ENCODE results near the gene PSMB3. TPM values are rescaled to one million over a fixed set of nuclear protein-coding genes. Genes with fewer than 3 reads are reported as not detected.

PSMB3 gene
- total and polyA plus RNA-seq, 9 donors = 70.3 to 159 (median 77.1) TPM

GRCh38 chr17:38796451-38797157 is 44.1 kb downstream of the PSMB3 start:
- peaks cover 29% of the 10 kb centered on the region for H3K36me3 ChIP-seq (ENCODE audit: control insufficient read depth, insufficient read depth, low read length)
- H3K27ac ChIP-seq (ENCODE audit: low read length) = no peak overlapping the region
- no peaks in the 10 kb centered on the region for H3K9me3 ChIP-seq (replicated peaks; ENCODE audit: control insufficient read depth, low read depth, low read length)
- H3K27me3 ChIP-seq (ENCODE audit: control insufficient read depth, insufficient read depth, low read length) = no peaks in the 10 kb centered on the region
- peaks cover 21% of the 10 kb centered on the region for H3K4me1 ChIP-seq (ENCODE audit: control insufficient read depth, insufficient read depth, low read length)
- H3K4me3 ChIP-seq (ENCODE audit: low read length) = no peak overlapping the region
- WGBS (ENCODE audit: insufficient coverage) = 54% methylated on average over 4 of the region's 5 CpGs
- DNase-seq = no peak

DNA sequence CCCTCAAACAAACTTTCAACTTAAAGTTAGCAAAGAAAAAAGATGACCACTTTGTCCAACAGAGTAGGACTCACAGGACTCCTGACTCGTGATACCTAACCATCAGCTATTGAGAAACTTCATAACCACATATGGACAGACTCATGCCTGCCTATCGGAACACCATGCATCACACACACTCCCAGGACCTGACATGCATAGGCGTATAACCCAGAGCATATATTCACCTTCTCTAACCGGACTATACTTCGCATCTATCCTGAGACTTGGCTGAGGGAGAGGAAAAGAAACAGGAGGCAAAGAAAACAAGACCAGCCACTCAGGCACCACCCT is 44.6 kb downstream of the PSMB3 start:
- Histone ChIP-seq H3K27me3 (ENCODE audit: control insufficient read depth, insufficient read depth, low read length) (no peaks in the 10 kb centered on the region), H3K9me3 (replicated peaks; ENCODE audit: control insufficient read depth, low read depth, low read length) (no peaks in the 10 kb centered on the region), H3K27ac (ENCODE audit: low read length) (no peak overlapping the region), H3K4me3 (ENCODE audit: low read length) (no peak overlapping the region), H3K4me1 (ENCODE audit: control insufficient read depth, insufficient read depth, low read length) (peaks cover 21% of the 10 kb centered on the region), H3K36me3 (ENCODE audit: control insufficient read depth, insufficient read depth, low read length) (peaks cover 33% of the 10 kb centered on the region)
- WGBS (ENCODE audit: insufficient coverage) = no CpG with 5 or more reads among the region's 5 CpGs
- DNase-seq = no peak

DNA sequence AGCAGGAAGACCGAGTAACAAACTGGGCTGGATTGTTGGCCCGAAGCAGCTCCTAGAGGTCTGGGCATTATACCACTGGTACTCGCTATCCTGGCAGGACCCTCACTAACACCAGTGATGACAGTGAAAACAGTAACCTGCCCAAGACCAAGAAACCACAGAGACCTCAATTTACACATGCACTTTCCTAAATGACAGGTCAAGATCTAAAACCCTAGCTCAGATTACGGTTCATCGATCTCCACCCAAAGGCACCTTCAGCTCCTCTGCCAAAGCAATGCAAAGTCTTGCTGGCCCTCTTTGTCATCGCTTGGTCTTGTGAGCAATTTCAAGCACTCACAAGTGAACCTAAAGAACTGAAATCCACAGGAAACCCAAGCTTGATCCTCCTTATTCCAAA is 45.3 kb downstream of the PSMB3 start:
- peaks cover 34% of the 10 kb centered on the region for H3K36me3 ChIP-seq (ENCODE audit: control insufficient read depth, insufficient read depth, low read length)
- H3K4me1 ChIP-seq (ENCODE audit: control insufficient read depth, insufficient read depth, low read length) = peaks cover 21% of the 10 kb centered on the region
- 74% methylated on average over 3 of the region's 6 CpGs for WGBS (ENCODE audit: insufficient coverage)
- no peak overlapping the region for H3K27ac ChIP-seq (ENCODE audit: low read length)
- H3K27me3 ChIP-seq (ENCODE audit: control insufficient read depth, insufficient read depth, low read length) = no peaks in the 10 kb centered on the region
- H3K9me3 ChIP-seq (replicated peaks; ENCODE audit: control insufficient read depth, low read depth, low read length) = no peaks in the 10 kb centered on the region
- peak overlapping the region; percentile 76 for H3K4me3 ChIP-seq (ENCODE audit: low read length)
- no peak for DNase-seq

DNA sequence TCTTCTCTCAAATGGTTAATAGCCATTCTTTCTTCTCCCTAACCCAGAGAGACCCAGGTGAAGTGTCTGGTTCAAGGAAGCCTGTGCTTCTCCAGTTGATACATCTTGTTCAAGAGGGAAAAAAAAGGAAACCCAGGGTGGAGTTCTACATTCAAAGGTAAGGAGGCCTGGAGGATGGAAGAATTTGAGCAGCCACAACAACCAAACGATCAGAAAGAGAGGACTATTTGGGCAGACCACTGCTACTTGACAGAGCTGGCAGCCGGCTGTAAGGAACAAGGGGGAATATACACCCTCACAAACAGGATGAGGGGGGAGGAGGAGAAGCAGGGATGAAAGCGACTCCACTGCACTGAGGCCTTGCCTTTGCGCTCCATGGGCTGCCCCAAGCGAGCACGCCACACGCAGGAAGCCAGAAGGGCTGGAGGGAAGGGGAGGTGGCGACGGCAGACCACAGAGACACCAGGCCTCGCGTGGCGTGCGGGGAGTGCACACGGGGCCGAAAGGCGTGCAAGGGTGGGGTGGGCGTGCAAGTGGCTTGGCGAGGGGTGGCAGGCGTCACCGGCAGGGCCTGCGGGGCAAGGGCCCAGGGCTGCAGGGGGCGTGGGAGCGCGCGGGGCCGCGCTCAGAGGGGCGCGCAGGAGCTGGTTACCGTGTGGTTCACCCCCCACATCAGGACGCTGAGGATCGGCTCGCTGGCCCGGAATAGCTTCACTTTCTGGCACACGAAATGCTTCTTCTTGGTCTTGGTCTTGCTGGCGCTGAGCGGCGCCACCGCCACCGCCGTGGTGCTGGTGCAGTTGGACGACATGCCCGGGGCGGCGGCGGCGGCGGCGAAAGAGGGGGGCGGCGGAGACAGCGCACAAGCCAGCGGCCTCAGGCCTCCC is 46.3 kb downstream of the PSMB3 start:
- 0% methylated on average over 49 of the region's 53 CpGs for WGBS (ENCODE audit: insufficient coverage)
- Histone ChIP-seq H3K9me3 (replicated peaks; ENCODE audit: control insufficient read depth, low read depth, low read length) (no peaks in the 10 kb centered on the region), H3K27me3 (ENCODE audit: control insufficient read depth, insufficient read depth, low read length) (no peaks in the 10 kb centered on the region), H3K36me3 (ENCODE audit: control insufficient read depth, insufficient read depth, low read length) (peaks cover 39% of the 10 kb centered on the region), H3K27ac (ENCODE audit: low read length) (peak overlapping the region; percentile 83), H3K4me1 (ENCODE audit: control insufficient read depth, insufficient read depth, low read length) (peaks cover 21% of the 10 kb centered on the region), H3K4me3 (ENCODE audit: low read length) (peak overlapping the region; percentile 76)
- DNase-seq = peak; percentile 68

GRCh38 chr17:38799501-38800236 is 47.1 kb downstream of the PSMB3 start, which contains the start of gene PIP4K2B:
Gene PIP4K2B (minus strand): TSS chr17:38799556. CDS start chr17:38799424, 132 bp downstream.
- Histone ChIP-seq H3K4me3 (ENCODE audit: low read length) (peak within 1 kb of the TSS; percentile 76), H3K36me3 (ENCODE audit: control insufficient read depth, insufficient read depth, low read length) (peaks cover 43% of the 10 kb centered on the region), H3K4me1 (ENCODE audit: control insufficient read depth, insufficient read depth, low read length) (peaks cover 21% of the 10 kb centered on the region), H3K9me3 (replicated peaks; ENCODE audit: control insufficient read depth, low read depth, low read length) (no peaks in the 10 kb centered on the region), H3K27ac (ENCODE audit: low read length) (peak within 1 kb of the TSS; percentile 91), H3K27me3 (ENCODE audit: control insufficient read depth, insufficient read depth, low read length) (no peaks in the 10 kb centered on the region)
- DNase-seq = peak; percentile 98
- under 1% methylated on average over 56 of the region's 76 CpGs for WGBS (ENCODE audit: insufficient coverage)

GRCh38 chr17:38800237-38800760 is 47.8 kb downstream of the PSMB3 start:
- Histone ChIP-seq H3K9me3 (replicated peaks; ENCODE audit: control insufficient read depth, low read depth, low read length) (no peaks in the 10 kb centered on the region), H3K27ac (ENCODE audit: low read length) (peak overlapping the region; percentile 91), H3K4me3 (ENCODE audit: low read length) (peak overlapping the region; percentile 54), H3K36me3 (ENCODE audit: control insufficient read depth, insufficient read depth, low read length) (peaks cover 45% of the 10 kb centered on the region), H3K27me3 (ENCODE audit: control insufficient read depth, insufficient read depth, low read length) (no peaks in the 10 kb centered on the region), H3K4me1 (ENCODE audit: control insufficient read depth, insufficient read depth, low read length) (peaks cover 21% of the 10 kb centered on the region)
- peak; percentile 14 for DNase-seq
- 8% methylated on average over 6 of the region's 14 CpGs for WGBS (ENCODE audit: insufficient coverage)

DNA sequence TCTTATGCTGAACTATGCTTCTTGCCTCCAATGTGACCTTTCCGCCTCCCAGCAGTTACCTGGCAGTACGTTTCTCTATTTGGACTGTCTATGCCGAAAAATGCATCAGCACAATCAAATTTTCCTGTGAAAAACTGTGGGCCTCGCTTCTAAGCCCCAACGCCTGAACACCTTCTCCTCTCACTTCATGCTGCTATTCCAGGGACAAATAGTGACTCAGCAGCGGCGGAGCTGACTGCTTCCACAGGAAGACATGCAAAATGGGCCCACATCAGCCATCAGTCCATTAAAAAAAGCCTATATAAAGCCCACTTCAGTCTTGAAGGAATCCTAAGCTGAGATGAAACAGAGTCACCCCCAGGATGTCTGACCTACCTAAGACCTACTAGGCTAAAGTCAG is 57.3 kb downstream of the PSMB3 start:
- Histone ChIP-seq H3K9me3 (replicated peaks; ENCODE audit: control insufficient read depth, low read depth, low read length) (no peaks in the 10 kb centered on the region), H3K36me3 (ENCODE audit: control insufficient read depth, insufficient read depth, low read length) (peaks cover 65% of the 10 kb centered on the region)
- WGBS (ENCODE audit: insufficient coverage) = 96% methylated on average over 7 of the region's 7 CpGs

More for the DNA sequence above, 57.3 kb downstream of the PSMB3 start:
- no peak for DNase-seq
- no peaks in the 10 kb centered on the region for H3K27me3 ChIP-seq (ENCODE audit: control insufficient read depth, insufficient read depth, low read length)
- no peaks in the 10 kb centered on the region for H3K4me1 ChIP-seq (ENCODE audit: control insufficient read depth, insufficient read depth, low read length)
- H3K27ac ChIP-seq (ENCODE audit: low read length) = no peak overlapping the region
- H3K4me3 ChIP-seq (ENCODE audit: low read length) = no peak overlapping the region

Other genes with a start within 250 kb of the PSMB3 start
- gene SRCIN1, start 146.8 kb upstream of the PSMB3 start, total RNA-seq = 0.75 TPM
- gene SRCIN1, start 146.8 kb upstream of the PSMB3 start, polyA plus RNA-seq (ENCODE audit: insufficient read depth in 1 of 8, insufficient read length in 8 of 8, low replicate concordance in 1 of 8) = 1 to 10 TPM in 5 of 8 donors, under 1 TPM in 3; 0.75 to 1.9 (median 1.3) TPM
- 0.31 TPM for gene EPOP, start 77.8 kb upstream of the PSMB3 start, total RNA-seq
- gene EPOP, start 77.8 kb upstream of the PSMB3 start, polyA plus RNA-seq (ENCODE audit: insufficient read depth in 1 of 8, insufficient read length in 8 of 8, low replicate concordance in 1 of 8) = under 1 TPM; 0.34 to 0.78 (median 0.45) TPM
- 40.8 TPM for gene MLLT6, start 47.5 kb upstream of the PSMB3 start, total RNA-seq
- 10 to 100 TPM; 43.9 to 77.3 (median 64.0) TPM for gene MLLT6, start 47.5 kb upstream of the PSMB3 start, polyA plus RNA-seq (ENCODE audit: insufficient read depth in 1 of 8, insufficient read length in 8 of 8, low replicate concordance in 1 of 8)
- 6.4 TPM for gene CISD3, start 22.4 kb upstream of the PSMB3 start, total RNA-seq
- 10 to 100 TPM; 12.9 to 21.2 (median 15.1) TPM for gene CISD3, start 22.4 kb upstream of the PSMB3 start, polyA plus RNA-seq (ENCODE audit: insufficient read depth in 1 of 8, insufficient read length in 8 of 8, low replicate concordance in 1 of 8)
- gene PCGF2, start 4.4 kb upstream of the PSMB3 start, total RNA-seq = 15.2 TPM
- gene PCGF2, start 4.4 kb upstream of the PSMB3 start, polyA plus RNA-seq (ENCODE audit: insufficient read depth in 1 of 8, insufficient read length in 8 of 8, low replicate concordance in 1 of 8) = 10 to 100 TPM; 24.7 to 56.5 (median 44.1) TPM
- 36.2 TPM for gene PIP4K2B, start 46.8 kb downstream of the PSMB3 start, total RNA-seq
- 10 to 100 TPM; 55.1 to 73.5 (median 66.9) TPM for gene PIP4K2B, start 46.8 kb downstream of the PSMB3 start, polyA plus RNA-seq (ENCODE audit: insufficient read depth in 1 of 8, insufficient read length in 8 of 8, low replicate concordance in 1 of 8)
- gene CWC25, start 72.6 kb downstream of the PSMB3 start, total RNA-seq = 9.2 TPM
- 10 to 100 TPM; 13.6 to 18.6 (median 14.4) TPM for gene CWC25, start 72.6 kb downstream of the PSMB3 start, polyA plus RNA-seq (ENCODE audit: insufficient read depth in 1 of 8, insufficient read length in 8 of 8, low replicate concordance in 1 of 8)
- gene RPL23, start 101.0 kb downstream of the PSMB3 start, total RNA-seq = 3,946 TPM
- 1,000 to 10,000 TPM; 2,460 to 3,568 (median 2,819) TPM for gene RPL23, start 101.0 kb downstream of the PSMB3 start, polyA plus RNA-seq (ENCODE audit: insufficient read depth in 1 of 8, insufficient read length in 8 of 8, low replicate concordance in 1 of 8)
- gene LASP1, start 117.3 kb downstream of the PSMB3 start, total RNA-seq = 37.6 TPM
- gene LASP1, start 117.3 kb downstream of the PSMB3 start, polyA plus RNA-seq (ENCODE audit: insufficient read depth in 1 of 8, insufficient read length in 8 of 8, low replicate concordance in 1 of 8) = 100 to 1,000 TPM in 1 of 8 donors, 10 to 100 TPM in 7; 69.4 to 118 (median 82.5) TPM
- not detected for gene FBXO47, start 214.7 kb downstream of the PSMB3 start, total RNA-seq
- not detected for gene FBXO47, start 214.7 kb downstream of the PSMB3 start, polyA plus RNA-seq (ENCODE audit: insufficient read depth in 1 of 8, insufficient read length in 8 of 8, low replicate concordance in 1 of 8)